GM19099 (cell line): ENCODE data around the gene LCMT1.

Experiments
- POLR2A ChIP-seq: IDR thresholded peaks from 3 replicates; pipeline ENCODE4 v1.6.1; 2011; ENCODE audit warnings: low read depth; ENCODE audit not compliant: insufficient read length; ENCODE audit errors: extremely low read depth

Gene LCMT1

DNA sequence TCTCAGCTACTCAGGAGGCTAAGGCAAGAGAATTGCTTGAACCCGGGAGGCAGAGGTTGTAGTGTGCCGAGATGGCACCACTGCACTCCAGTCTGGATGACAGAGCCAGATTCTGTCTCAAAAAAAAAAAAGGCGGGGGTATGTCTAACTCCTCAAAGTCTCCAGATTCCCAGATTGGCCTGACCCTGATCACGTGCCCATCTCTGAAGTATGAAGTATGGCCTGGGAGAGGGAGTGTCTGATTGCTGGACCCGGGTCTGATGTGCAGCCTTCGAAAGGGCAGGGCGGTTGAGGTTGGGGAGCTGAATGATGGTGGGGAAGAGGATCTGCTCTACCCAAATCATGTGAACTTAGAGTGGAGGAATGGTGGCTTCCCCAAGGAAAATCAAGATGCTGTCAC, 87.9 kb downstream of the LCMT1 start:
- no peak for TF ChIP-seq POLR2A

DNA sequence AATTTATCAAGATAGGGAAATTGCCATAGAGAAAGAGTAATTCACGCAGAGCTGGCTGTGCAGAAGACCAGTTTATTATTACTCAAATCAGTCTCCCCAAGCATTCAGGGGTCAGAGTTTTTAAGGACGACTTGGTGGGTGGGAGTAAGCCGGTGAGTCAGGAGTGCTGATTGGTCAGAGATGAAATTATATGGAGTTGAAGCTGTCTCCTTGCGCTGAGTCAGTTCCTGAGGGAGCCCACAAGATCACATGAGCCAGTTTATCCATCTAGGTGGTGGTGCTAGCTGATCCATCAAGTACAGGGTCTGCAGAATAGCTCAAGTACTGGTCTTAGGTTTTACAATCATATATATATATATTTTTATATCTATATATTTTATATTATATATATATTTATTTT, 99.2 kb downstream of the LCMT1 start:
- TF ChIP-seq POLR2A, result no peak

DNA sequence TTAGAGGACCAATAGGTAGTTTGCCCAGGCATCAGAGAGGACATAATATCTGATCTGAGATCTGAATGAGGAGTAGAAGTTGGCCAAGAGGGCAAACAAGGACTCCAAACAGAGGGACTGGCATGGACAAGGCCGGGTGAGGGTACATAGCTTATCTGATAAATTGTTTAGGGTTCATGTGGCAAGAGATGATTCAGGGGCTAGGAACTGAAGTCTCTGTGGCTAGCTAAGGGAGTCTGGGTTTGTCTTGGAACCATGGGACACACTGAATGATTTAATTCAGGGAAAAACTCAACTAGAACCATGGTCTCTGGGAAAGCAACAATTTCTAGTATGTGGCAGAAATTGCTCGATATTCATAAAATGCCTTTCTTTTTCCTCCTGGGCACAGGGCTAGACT, 101.1 kb downstream of the LCMT1 start:
- no peak for TF ChIP-seq POLR2A

DNA sequence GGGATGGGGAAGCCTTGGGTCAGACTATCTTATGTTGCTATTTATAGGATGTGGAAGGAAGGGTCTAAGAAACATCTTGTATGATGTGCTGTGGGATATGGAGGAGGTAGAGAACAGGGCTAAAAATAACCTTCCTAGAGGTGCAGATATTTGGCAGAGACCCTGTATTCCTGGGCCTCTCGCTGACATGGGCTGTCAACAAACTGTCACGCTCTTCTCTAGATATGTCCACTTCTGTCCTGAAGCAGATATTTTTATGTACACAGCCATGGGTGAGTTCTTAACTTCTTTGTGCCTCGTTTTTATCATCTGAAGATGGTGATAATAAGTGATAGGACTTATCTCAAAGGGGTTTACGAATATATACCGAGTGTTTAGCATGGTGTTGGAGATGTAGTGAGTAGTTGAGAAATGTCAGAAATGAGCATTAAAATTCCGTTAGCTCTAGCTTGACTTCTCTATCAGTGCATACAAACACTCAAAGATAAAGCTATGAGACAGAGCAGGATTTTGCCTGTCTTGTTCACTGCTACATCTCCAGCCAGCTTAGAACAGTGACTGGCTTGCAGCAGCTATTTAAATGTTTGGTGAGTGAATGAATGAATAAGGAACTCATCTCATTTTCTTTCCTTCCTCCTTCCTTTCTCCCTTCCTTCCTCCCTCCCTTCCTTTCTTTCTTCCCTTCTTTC, 102.3 kb downstream of the LCMT1 start:
- TF ChIP-seq POLR2A, result no peak

DNA sequence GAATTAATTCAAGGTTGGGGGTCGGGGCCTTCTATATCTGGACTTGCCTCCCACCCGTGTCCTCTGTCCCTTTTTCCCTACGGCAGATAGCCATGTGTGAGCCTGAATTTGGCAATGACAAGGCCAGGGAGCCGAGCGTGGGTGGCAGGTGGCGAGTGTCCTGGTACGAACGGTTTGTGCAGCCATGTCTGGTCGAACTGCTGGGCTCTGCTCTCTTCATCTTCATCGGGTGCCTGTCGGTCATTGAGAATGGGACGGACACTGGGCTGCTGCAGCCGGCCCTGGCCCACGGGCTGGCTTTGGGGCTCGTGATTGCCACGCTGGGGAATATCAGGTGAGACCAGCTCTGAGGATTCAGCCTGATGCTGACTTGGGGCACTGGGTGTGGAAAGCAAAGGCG, 105.6 kb downstream of the LCMT1 start:
- TF ChIP-seq POLR2A, result no peak

DNA sequence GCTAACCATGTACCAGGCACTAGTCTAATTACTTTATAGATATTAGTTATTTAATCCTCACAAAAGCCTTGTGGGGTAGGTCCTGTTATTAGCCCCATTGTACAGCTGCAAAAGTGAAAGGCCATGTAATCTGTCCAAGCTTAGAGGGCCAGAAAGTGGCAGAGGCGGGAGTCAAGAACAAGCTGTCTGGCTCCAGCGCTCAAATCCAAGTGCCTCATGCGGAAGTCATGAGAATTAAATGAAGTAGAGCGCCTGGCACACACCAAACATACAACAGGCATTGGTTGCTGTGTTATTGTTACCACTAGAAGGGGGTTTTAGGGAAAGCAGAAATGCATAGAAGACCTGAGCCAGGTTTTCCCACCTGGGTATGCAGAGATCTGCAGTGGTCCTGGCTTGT, 106.4 kb downstream of the LCMT1 start:
- TF ChIP-seq POLR2A, result no peak

DNA sequence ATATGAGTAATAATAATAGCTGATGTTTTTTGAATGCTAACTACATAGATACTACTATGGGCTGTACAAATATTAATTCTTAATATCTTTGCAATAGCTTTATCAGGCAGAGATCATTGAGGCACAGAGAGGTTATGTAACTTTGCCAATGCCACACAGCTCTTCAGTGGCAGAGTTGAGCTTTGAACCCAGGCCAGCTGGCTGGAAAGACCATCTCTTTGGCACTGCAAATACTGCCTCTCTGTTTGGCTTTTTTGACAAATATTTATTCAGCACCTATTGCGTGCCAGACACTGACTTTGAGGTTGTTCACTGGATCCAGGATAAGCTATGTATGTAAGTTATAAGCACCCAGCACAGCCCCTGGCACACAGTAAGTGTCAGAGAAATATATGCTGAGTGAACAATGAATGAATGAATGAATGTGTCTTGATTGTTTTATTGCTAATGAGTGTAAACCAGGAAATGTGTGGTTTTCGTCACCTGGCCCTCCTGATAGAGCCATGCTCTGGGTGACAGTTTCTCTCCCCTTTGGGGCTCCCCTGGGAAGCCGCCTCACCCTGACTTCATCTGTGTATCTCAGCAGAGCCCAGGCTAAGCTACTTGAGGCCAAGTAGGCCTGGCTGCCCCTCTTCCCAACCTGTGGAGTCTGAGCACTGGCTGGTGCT, 107.7 kb downstream of the LCMT1 start:
- no peak for TF ChIP-seq POLR2A

DNA sequence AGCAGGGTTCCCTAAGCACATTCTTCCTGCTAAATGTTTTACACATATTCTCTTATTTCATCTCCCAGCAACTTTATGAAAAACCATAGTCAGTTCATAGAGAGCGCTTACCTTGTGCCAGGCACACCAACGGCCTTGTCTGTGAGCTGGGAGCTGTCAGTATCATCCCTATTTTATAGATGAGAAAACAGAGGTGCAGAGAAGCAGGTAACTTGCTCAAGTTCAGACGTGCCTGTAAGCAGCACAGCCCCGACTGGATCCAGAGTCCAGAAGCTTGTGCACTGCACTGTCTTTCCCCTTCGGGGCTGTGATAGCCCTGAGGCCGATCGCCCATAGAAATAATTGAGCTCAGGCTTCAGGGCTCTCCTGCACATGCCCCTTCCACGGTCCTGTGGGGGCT, 111.4 kb downstream of the LCMT1 start:
- TF ChIP-seq POLR2A, result no peak

DNA sequence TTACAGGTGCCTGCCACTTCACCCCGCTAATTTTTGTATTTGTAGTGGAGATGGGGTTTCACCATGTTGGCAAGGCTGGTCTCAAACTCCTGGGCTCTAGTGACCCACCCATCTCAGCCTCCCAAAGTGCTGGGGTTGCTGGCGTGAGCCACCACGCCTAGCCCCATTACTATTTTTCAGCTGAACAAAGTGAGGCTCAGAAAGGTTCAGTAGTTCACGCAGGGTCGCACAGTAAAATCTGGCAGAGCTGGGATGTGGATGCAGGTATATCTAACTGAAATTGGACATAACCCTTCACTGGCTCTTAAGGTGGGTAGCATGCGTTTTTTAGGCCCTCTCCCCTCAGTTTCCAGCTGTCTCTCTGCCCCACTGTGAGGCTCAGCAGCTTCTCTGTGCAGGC, 112.4 kb downstream of the LCMT1 start:
- TF ChIP-seq POLR2A, result no peak

DNA sequence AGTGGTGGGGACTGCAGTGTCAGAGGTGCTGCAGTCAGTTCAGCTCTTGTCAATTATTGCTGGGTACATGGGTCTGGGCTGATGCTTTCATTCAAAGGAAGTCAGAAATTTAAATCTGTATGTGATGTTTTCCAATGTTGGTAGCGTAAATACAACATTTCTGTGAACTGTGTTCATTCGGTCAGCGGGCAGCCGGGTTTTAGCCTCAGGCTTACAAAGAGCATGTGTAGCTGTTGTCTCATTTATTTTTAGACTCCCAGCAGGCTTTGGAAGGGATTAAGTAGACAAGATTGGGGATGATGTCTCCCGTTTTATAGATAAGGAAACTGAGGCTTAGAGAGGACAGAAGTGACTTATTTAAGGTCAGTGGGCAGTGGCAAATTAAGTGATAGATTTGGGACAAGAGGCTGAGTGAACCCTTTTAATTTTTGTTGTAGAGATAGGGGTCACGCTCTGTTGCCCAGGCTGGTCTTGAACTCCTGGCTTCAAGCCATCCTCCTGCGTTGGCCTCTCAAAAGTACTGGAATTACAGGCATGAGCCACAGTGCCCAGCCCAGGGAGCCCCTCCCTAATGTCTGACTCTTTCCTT, 113.3 kb downstream of the LCMT1 start:
- TF ChIP-seq POLR2A, result no peak
